EL (cell line): ENCODE measurements around the gene YKT6.

Experiments used
- DNase-seq: peaks from one replicate; pipeline ENCODE4 v3.0.0-alpha.2; 2016

YKT6 gene

DNA sequence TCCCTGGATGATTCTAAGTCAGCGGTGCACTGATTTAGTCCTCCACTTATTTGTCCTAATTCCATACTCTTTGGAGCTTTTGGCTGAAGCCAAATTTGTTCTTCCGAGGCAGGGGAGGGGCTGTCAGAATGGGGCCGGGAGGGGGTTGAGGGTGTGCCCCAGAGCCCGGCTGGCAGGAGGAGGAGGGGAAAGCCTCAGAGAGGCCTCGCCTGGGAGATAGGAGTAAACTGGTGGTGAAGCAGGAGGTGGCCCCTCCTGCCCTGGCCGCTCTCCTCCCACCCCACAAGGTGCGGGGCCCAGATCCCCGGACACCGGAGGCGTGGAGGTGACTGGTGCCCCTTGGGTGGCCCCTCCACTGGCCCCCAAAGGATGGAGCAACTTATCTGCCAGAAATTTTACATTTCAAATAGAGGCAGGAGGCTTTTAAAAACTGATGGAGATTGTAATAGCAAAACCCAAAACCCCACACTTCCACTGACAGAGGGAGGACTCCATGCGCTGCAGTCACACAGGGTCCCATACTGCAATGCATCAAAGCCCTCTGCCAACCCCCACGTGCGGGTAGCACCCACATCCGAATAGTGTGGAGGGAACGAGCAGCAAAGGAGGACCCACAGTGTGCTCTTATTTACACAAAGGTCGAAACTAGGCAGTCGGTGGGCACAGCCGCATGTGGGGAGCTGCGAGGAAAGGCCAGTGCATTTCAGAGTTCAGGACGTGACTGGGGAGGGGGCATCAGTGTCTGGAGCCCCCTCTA, 62.7 kb downstream of the YKT6 start:
- no peak for DNase-seq
